Upper lobe of left lung (tissue), 6 donors: Measurements from ENCODE around the gene APAF1. TPM values are rescaled to one million over a fixed set of nuclear protein-coding genes. Genes with fewer than 3 reads are reported as not detected.
A peak's percentile ranks its signal among the peaks of the same experiment; 100 is the strongest.
"Not testable (repeated sequence)": the region's sequence is repeated elsewhere in the genome, so short reads cannot be mapped to it uniquely, and the experiment has no call there.

Source experiments
- ATAC-seq, 2 donors: fragments of 200-7000 bp; cut with Tn5 transposase; one replicate each; pipeline ENCODE4 v1.9.1; 2022; ENCODE audit warnings: mild to moderate bottlenecking in 2 of 2, moderate library complexity in 2 of 2; ENCODE audit not compliant: low FRiP score in 2 of 2
- DNase-seq, 2 donors: peaks; one replicate each; pipeline ENCODE4 v3.0.0-alpha.2; 2019 to 2020
- H3K27ac ChIP-seq, 4 donors: fragments of 200-600 bp; sonication (generic); one replicate each; pipeline ENCODE4 v1.5.1; 2016 to 2019
- H3K27me3 ChIP-seq, 4 donors: fragments of 200-600 bp; sonication (generic); one replicate each; pipeline ENCODE4 v1.5.1; 2017 to 2019
- H3K36me3 ChIP-seq, 4 donors: fragments of 200-600 bp; sonication (generic); one replicate each; pipeline ENCODE4 v1.5.1; 2016 to 2019
- H3K4me1 ChIP-seq, 4 donors: fragments of 200-600 bp; sonication (generic); one replicate each; pipeline ENCODE4 v1.5.1; 2018 to 2019
- H3K4me3 ChIP-seq, 4 donors: fragments of 200-600 bp; sonication (generic); one replicate each; pipeline ENCODE4 v1.5.1; 2017 to 2019; ENCODE audit warnings: mild to moderate bottlenecking in 2 of 4, moderate library complexity in 1 of 4
- H3K9me3 ChIP-seq, 4 donors: fragments of 200-600 bp; sonication (generic); one replicate each; pipeline ENCODE4 v1.5.1; 2018 to 2019
- EP300 ChIP-seq, 4 donors: sonication (generic); formaldehyde crosslinking; IDR thresholded peaks; one replicate each; pipeline ENCODE4 v1.5.1; 2017; ENCODE audit warnings: antibody characterized with exemption in 4 of 4, control low read depth in 2 of 4
- POLR2A ChIP-seq, 4 donors: fragments of 450-650 bp; IDR thresholded peaks; one replicate each; pipeline ENCODE4 v1.5.1; 2016 to 2017; ENCODE audit warnings: antibody characterized with exemption in 4 of 4, mild to moderate bottlenecking in 2 of 4
- POLR2AphosphoS5 ChIP-seq, 2 donors: sonication (generic); formaldehyde crosslinking; IDR thresholded peaks; one replicate each; pipeline ENCODE4 v1.5.1; 2017; ENCODE audit warnings: antibody characterized with exemption in 2 of 2
- WGBS, 2 donors: methylation state at CpG; one replicate each; pipeline ENCODE4 v1.1.5; 2017 to 2018; 5-methylcytosine and 5-hydroxymethylcytosine counted together
- total RNA-seq, 6 donors: library from RNA; depleted of rRNA in 4 of 6; stranded (reverse); fragments of >200 nt in 4 of 6; gene quantifications; one replicate each; pipeline versions ENCODE4 v1.1.0 to v1.2.1, GENCODE V29; 2016 to 2021
- TF ChIP-seq, protein P1 (sequence below), 6 experiments: fragments of 450-650 bp in 4 of 6; fragments of 200-600 bp in 2 of 6; sonication (generic) in 2 of 6; IDR thresholded peaks; one replicate each; pipeline ENCODE4 v1.5.1; 2016 to 2019; ENCODE audit warnings: antibody characterized with exemption in 6 of 6
- donor health status: DM: no; HTN: no; CAD: no; lungs with moderate emphysema.
- donor health status: DM: no; HTN: yes; CAD: no; lungs with severe emphysema.

APAF1 gene
- total RNA-seq, result 10 to 100 TPM; 11.1 to 25.9 (median 17.7) TPM

- WGBS, 2 donors, result 0% methylated on average over 40 to 46 of the region's 91 CpGs
- H3K27me3 ChIP-seq, result no peaks in the 10 kb centered on the region
- peaks cover 6 to 17% (median 8%) of the 10 kb centered on the region in 4 donors for H3K36me3 ChIP-seq
- TF ChIP-seq EP300 (IDR thresholded peaks at IDR 0.05) (no peak), POLR2A (IDR thresholded peaks at IDR 0.05) (peak; percentile 74 to 86 (median 82)), POLR2AphosphoS5 (IDR thresholded peaks at IDR 0.05) (peak; percentile 69 to 87)
- TF ChIP-seq, protein P1, sequence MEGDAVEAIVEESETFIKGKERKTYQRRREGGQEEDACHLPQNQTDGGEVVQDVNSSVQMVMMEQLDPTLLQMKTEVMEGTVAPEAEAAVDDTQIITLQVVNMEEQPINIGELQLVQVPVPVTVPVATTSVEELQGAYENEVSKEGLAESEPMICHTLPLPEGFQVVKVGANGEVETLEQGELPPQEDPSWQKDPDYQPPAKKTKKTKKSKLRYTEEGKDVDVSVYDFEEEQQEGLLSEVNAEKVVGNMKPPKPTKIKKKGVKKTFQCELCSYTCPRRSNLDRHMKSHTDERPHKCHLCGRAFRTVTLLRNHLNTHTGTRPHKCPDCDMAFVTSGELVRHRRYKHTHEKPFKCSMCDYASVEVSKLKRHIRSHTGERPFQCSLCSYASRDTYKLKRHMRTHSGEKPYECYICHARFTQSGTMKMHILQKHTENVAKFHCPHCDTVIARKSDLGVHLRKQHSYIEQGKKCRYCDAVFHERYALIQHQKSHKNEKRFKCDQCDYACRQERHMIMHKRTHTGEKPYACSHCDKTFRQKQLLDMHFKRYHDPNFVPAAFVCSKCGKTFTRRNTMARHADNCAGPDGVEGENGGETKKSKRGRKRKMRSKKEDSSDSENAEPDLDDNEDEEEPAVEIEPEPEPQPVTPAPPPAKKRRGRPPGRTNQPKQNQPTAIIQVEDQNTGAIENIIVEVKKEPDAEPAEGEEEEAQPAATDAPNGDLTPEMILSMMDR (IDR thresholded peaks at IDR 0.05), result peak in 1 of 6 experiments; percentile 20
- H3K4me3 ChIP-seq, result peak within 1 kb of the TSS; percentile 78 to 99 (median 88)
- H3K9me3 ChIP-seq, result no peaks in the 10 kb centered on the region
- DNase-seq (peak; percentile 99 to 100), ATAC-seq (peak; percentile 98 to 99)
- peaks cover 7 to 27% (median 16%) of the 10 kb centered on the region in 4 donors for H3K4me1 ChIP-seq
- H3K27ac ChIP-seq, result peak within 1 kb of the TSS; percentile 86 to 96 (median 95)
Measured at GRCh38 chr12:98644712-98645571, at the start of gene APAF1, which contains the start of gene IKBIP. Gene APAF1 (plus strand): TSS chr12:98645290. CDS start chr12:98648360, 3,070 bp downstream. Gene IKBIP (minus strand): TSS chr12:98644788. CDS start chr12:98644701, 87 bp downstream.

GRCh38 chr12:98597313-98597712, 47.8 kb upstream of the APAF1 start:
- not testable (repeated sequence) for DNase-seq, H3K27ac ChIP-seq, ATAC-seq, H3K27me3 ChIP-seq, H3K4me3 ChIP-seq, H3K9me3 ChIP-seq
- Histone ChIP-seq H3K36me3 (peaks cover 47 to 65% (median 54%) of the 10 kb centered on the region in 4 donors), H3K4me1 (peaks cover 15 to 32% (median 19%) of the 10 kb centered on the region in 4 donors)
- WGBS, 2 donors, result 88 to 95% methylated on average over 5 of the region's 5 CpGs

DNA sequence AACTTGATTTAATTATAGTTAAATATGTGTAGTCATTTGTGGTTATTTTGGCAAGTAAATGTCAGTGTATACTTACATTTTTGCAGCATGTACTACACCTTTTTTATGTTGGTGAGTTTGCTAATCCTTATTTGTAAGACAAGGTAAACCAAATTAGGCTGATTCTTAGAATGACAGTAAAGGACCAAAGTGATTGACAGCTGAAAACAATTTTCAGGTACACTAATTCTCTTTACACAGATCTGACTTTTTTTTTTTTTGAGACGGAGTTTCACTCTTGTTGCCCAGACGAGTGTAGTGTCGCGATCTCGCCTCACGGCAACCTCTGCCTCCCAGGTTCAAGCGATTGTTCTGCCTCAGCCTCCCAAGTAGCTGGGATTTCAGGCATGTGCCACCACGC, 43.2 kb upstream of the APAF1 start:
- Histone ChIP-seq H3K27ac (no peak overlapping the region), H3K4me3 (no peak overlapping the region), H3K9me3 (no peaks in the 10 kb centered on the region), H3K36me3 (peaks cover 56 to 80% (median 74%) of the 10 kb centered on the region in 4 donors), H3K4me1 (peaks cover 0 to under 1% (median 0%) of the 10 kb centered on the region in 4 donors), H3K27me3 (no peaks in the 10 kb centered on the region)
- TF ChIP-seq EP300 (IDR thresholded peaks at IDR 0.05), result no peak
- TF ChIP-seq POLR2A (IDR thresholded peaks at IDR 0.05), result no peak
- no peak for TF ChIP-seq POLR2AphosphoS5 (IDR thresholded peaks at IDR 0.05)
- TF ChIP-seq, protein P1 (IDR thresholded peaks at IDR 0.05), result no peak
- WGBS, 2 donors, result 91 to 92% methylated on average over 8 of the region's 8 CpGs
- DNase-seq, result no peak
- no peak for ATAC-seq

DNA sequence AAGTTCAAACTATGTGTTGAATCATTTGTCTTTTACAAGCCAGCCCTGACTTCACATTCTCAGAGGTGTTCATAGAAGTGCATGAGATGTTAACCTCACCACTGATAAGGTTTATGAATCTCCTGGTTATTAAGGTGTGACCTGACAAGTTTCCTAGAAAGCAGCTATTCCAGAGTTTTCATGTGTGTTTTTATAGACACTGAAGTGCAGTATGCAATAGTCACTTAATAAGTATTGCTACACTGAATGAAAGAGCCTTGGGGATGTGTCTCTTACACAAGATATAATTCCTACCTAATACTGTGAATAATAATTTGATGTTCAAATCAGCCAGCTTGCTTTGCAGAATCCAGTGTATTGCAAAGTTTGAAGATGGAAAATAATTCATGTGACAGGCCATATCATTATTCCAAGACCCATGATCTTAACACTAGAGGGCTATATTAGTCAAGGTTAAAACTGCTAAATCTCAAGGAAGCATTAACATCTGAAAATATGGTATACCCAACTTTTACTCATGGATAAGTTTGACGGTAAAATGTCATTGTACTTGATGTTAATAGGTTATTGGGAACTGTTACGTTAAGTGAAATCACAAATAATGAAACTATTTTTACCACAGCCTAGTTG, 38.6 kb upstream of the APAF1 start:
- Histone ChIP-seq H3K4me3 (no peak overlapping the region), H3K36me3 (peaks cover 16 to 35% (median 30%) of the 10 kb centered on the region in 4 donors), H3K9me3 (no peaks in the 10 kb centered on the region), H3K27ac (no peak overlapping the region), H3K27me3 (no peaks in the 10 kb centered on the region), H3K4me1 (no peaks in the 10 kb centered on the region)
- TF ChIP-seq POLR2A (IDR thresholded peaks at IDR 0.05), result no peak
- TF ChIP-seq, protein P1 (IDR thresholded peaks at IDR 0.05), result peak in 2 of 6 experiments; percentile 6 to 21
- 67 to 74% methylated on average over 2 of the region's 2 CpGs for WGBS, 2 donors
- ATAC-seq (no peak), DNase-seq (no peak)

DNA sequence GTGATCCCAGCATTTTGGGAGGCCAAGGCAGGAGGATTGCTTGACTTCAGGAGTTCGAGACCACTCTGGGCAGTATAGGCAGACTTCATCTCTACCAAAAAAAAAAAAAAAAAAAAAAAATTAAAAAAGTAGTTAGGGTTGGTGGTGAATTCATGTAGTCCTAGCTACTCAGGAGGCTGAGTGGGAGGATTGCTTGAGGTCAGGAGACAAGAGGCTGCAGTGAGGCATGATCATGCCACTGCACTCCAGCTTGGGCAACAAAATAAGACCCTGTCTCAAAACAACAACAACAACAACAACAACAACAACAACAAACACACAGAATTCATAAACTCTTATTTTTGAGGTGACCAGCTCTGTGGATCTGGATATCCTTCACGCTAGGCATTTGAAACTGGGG, 34.5 kb upstream of the APAF1 start:
- Histone ChIP-seq H3K9me3 (no peaks in the 10 kb centered on the region), H3K4me3 (no peak overlapping the region), H3K27ac (no peak overlapping the region), H3K36me3 (no peaks in the 10 kb centered on the region), H3K4me1 (no peaks in the 10 kb centered on the region), H3K27me3 (no peaks in the 10 kb centered on the region)
- no peak for DNase-seq
- ATAC-seq, result no peak
- TF ChIP-seq POLR2A (IDR thresholded peaks at IDR 0.05) (no peak), EP300 (IDR thresholded peaks at IDR 0.05) (no peak), POLR2AphosphoS5 (IDR thresholded peaks at IDR 0.05) (no peak)
- TF ChIP-seq, protein P1 (IDR thresholded peaks at IDR 0.05), result no peak
- whole genome bisulfite sequencing, 2 donors, result 98% methylated on average over 2 of the region's 2 CpGs
